ENCODE data around the gene EEF1A1. TPM values are rescaled to one million over a fixed set of nuclear protein-coding genes. Genes with fewer than 3 reads are reported as not detected.
"Not testable (repeated sequence)": the region's sequence is repeated elsewhere in the genome, so short reads cannot be mapped to it uniquely, and the experiment has no call there.

Gene EEF1A1
- total RNA-seq, 1 donor from 2014 or later = 8,902 TPM

- no peak overlapping the region for H3K27ac Mint-ChIP-seq (ENCODE audit: unreplicated experiment)
- H3K4me1 Mint-ChIP-seq (ENCODE audit: low read depth) = peaks cover 7% of the 10 kb centered on the region
- no peak overlapping the region for H3K4me3 Mint-ChIP-seq (ENCODE audit: unreplicated experiment)
- no peaks in the 10 kb centered on the region for H3K9me3 Mint-ChIP-seq (ENCODE audit: low read depth)
- no peak for TF ChIP-seq CTCF (IDR thresholded peaks at IDR 0.05)
- no peaks in the 10 kb centered on the region for H3K27me3 Mint-ChIP-seq (ENCODE audit: low read depth)
- H3K36me3 Mint-ChIP-seq (ENCODE audit: low read depth) = no peaks in the 10 kb centered on the region
- DNase-seq (ENCODE audit: low spot score) = no peak
Observed at GRCh38 chr6:73542891-73543290, 22.1 kb upstream of the EEF1A1 start.

- H3K4me3 Mint-ChIP-seq (ENCODE audit: unreplicated experiment); H3K27ac Mint-ChIP-seq (ENCODE audit: unreplicated experiment); H3K36me3 Mint-ChIP-seq (ENCODE audit: low read depth); H3K4me1 Mint-ChIP-seq (ENCODE audit: low read depth); H3K9me3 Mint-ChIP-seq (ENCODE audit: low read depth); DNase-seq (ENCODE audit: low spot score); H3K27me3 Mint-ChIP-seq (ENCODE audit: low read depth): not testable (repeated sequence)
Observed at GRCh38 chr6:73542481-73542880, 21.6 kb upstream of the EEF1A1 start.

GRCh38 chr6:73538116-73538779 is 17.4 kb upstream of the EEF1A1 start:
- peaks cover 5% of the 10 kb centered on the region for H3K4me1 Mint-ChIP-seq (ENCODE audit: low read depth)
- no peaks in the 10 kb centered on the region for H3K27me3 Mint-ChIP-seq (ENCODE audit: low read depth)
- H3K27ac Mint-ChIP-seq (ENCODE audit: unreplicated experiment) = no peak overlapping the region
- H3K9me3 Mint-ChIP-seq (ENCODE audit: low read depth) = no peaks in the 10 kb centered on the region
- no peak for TF ChIP-seq CTCF (IDR thresholded peaks at IDR 0.05)
- no peak for DNase-seq (ENCODE audit: low spot score)
- H3K36me3 Mint-ChIP-seq (ENCODE audit: low read depth) = no peaks in the 10 kb centered on the region
- H3K4me3 Mint-ChIP-seq (ENCODE audit: unreplicated experiment) = no peak overlapping the region

- H3K9me3 Mint-ChIP-seq (ENCODE audit: low read depth) = no peaks in the 10 kb centered on the region
- no peak overlapping the region for H3K4me3 Mint-ChIP-seq (ENCODE audit: unreplicated experiment)
- H3K36me3 Mint-ChIP-seq (ENCODE audit: low read depth) = no peaks in the 10 kb centered on the region
- no peak for TF ChIP-seq CTCF (IDR thresholded peaks at IDR 0.05)
- H3K4me1 Mint-ChIP-seq (ENCODE audit: low read depth) = peaks cover 5% of the 10 kb centered on the region
- no peak for DNase-seq (ENCODE audit: low spot score)
- no peaks in the 10 kb centered on the region for H3K27me3 Mint-ChIP-seq (ENCODE audit: low read depth)
- H3K27ac Mint-ChIP-seq (ENCODE audit: unreplicated experiment) = no peak overlapping the region
Observed at GRCh38 chr6:73537677-73538076, 16.8 kb upstream of the EEF1A1 start.

GRCh38 chr6:73534628-73535027 is 13.8 kb upstream of the EEF1A1 start:
- Mint-ChIP-seq H3K27me3 (ENCODE audit: low read depth) (no peaks in the 10 kb centered on the region), H3K4me3 (ENCODE audit: unreplicated experiment) (no peak overlapping the region), H3K27ac (ENCODE audit: unreplicated experiment) (no peak overlapping the region), H3K4me1 (ENCODE audit: low read depth) (peaks cover 5% of the 10 kb centered on the region), H3K36me3 (ENCODE audit: low read depth) (no peaks in the 10 kb centered on the region), H3K9me3 (ENCODE audit: low read depth) (no peaks in the 10 kb centered on the region)
- TF ChIP-seq CTCF (IDR thresholded peaks at IDR 0.05) = no peak
- DNase-seq (ENCODE audit: low spot score) = no peak

- H3K27me3 Mint-ChIP-seq (ENCODE audit: low read depth) = peaks cover 2% of the 10 kb centered on the region
- no peak overlapping the region for H3K27ac Mint-ChIP-seq (ENCODE audit: unreplicated experiment)
- no peak overlapping the region for H3K4me3 Mint-ChIP-seq (ENCODE audit: unreplicated experiment)
- H3K9me3 Mint-ChIP-seq (ENCODE audit: low read depth) = no peaks in the 10 kb centered on the region
- peaks cover 5% of the 10 kb centered on the region for H3K4me1 Mint-ChIP-seq (ENCODE audit: low read depth)
- no peak for DNase-seq (ENCODE audit: low spot score)
- no peak for TF ChIP-seq CTCF (IDR thresholded peaks at IDR 0.05)
- H3K36me3 Mint-ChIP-seq (ENCODE audit: low read depth) = no peaks in the 10 kb centered on the region
Observed at GRCh38 chr6:73532293-73532692, 11.5 kb upstream of the EEF1A1 start.
